Natural killer cell (primary cell): ENCODE data around the gene GRID1. TPM values are rescaled to one million over a fixed set of nuclear protein-coding genes. Genes with fewer than 3 reads are reported as not detected.

Source experiments
- ATAC-seq, 3 donors: fragments of 150-1000 bp in 2 of 3; fragments of 200-7000 bp in 1 of 3; cut with Tn5 transposase; 1 replicate in 1 of 3; 2 replicates in 2 of 3; pipeline ENCODE4 v1.10.0; 2021; ENCODE audit warnings: mild to moderate bottlenecking in 2 of 3, moderate library complexity in 2 of 3
- DNase-seq, 2 donors: peaks; one replicate each; pipeline versions ENCODE4 v3.0.0 to v3.0.0-alpha.2; 2013 to 2021; ENCODE audit warnings: mixed read lengths in 1 of 2
- H3K27ac ChIP-seq: one replicate; pipeline ENCODE4 v1.5.1; 2013; ENCODE audit warnings: mild to moderate bottlenecking, low read length
- H3K27me3 ChIP-seq: one replicate; pipeline ENCODE4 v1.6.1; 2013; ENCODE audit warnings: low read length; ENCODE audit not compliant: control insufficient read depth, insufficient read depth
- H3K36me3 ChIP-seq: one replicate; pipeline ENCODE4 v1.6.1; 2013; ENCODE audit warnings: low read length; ENCODE audit not compliant: control insufficient read depth, insufficient read depth
- H3K4me1 ChIP-seq: one replicate; pipeline ENCODE4 v1.6.1; 2013; ENCODE audit warnings: low read length; ENCODE audit not compliant: control insufficient read depth, insufficient read depth
- H3K4me3 ChIP-seq: one replicate; pipeline ENCODE4 v1.5.1; 2013; ENCODE audit warnings: low read length
- H3K9me3 ChIP-seq: one replicate; pipeline ENCODE4 v1.6.1; 2013; ENCODE audit warnings: low read length; ENCODE audit not compliant: control insufficient read depth, insufficient read depth
- H3K27ac Mint-ChIP-seq, 2 donors: one replicate each; pipeline ENCODE4 v1.8.0; 2022; ENCODE audit warnings: mild to moderate bottlenecking in 2 of 2, mixed read lengths in 2 of 2, moderate library complexity in 1 of 2
- H3K27me3 Mint-ChIP-seq, 2 donors: one replicate each; pipeline ENCODE4 v1.8.0; 2022; ENCODE audit warnings: low read depth in 2 of 2, mixed read lengths in 2 of 2
- H3K36me3 Mint-ChIP-seq: one replicate; pipeline ENCODE4 v1.8.0; 2022; ENCODE audit warnings: mixed read lengths
- H3K4me1 Mint-ChIP-seq, 2 donors: one replicate each; pipeline ENCODE4 v1.8.0; 2022; ENCODE audit warnings: mixed read lengths in 2 of 2
- H3K4me3 Mint-ChIP-seq: one replicate; pipeline ENCODE4 v1.8.0; 2022; ENCODE audit warnings: mild to moderate bottlenecking, moderate library complexity, mixed read lengths
- H3K9me3 Mint-ChIP-seq, 2 donors: one replicate each; pipeline ENCODE4 v1.8.0; 2022; ENCODE audit warnings: mixed read lengths in 2 of 2
- WGBS: methylation state at CpG from one replicate; pipeline ENCODE4 v1.1.7; 2013; ENCODE audit warnings: missing lambda C conversion rate; ENCODE audit not compliant: insufficient coverage; 5-methylcytosine and 5-hydroxymethylcytosine counted together
- intact Hi-C: fragments of 100-400 bp; cut with micrococcal nuclease; formaldehyde crosslinking; loops from one replicate; pipeline ENCODE4 v1.14.2; 2022
- total RNA-seq, 4 donors: library from RNA; stranded (reverse); fragments of 120-200 nt in 1 of 4; gene quantifications; one replicate each; pipeline versions ENCODE4 v1.2.3 to v1.2.4, GENCODE V29; 2013 to 2022
- TF ChIP-seq, protein P1 (sequence below): fragments of 200-600 bp; IDR thresholded peaks from one replicate; pipeline ENCODE4 v1.8.0; 2022; ENCODE audit warnings: antibody characterized with exemption

Gene GRID1
- total RNA-seq, 3 donors from 2014 or later (not counting 1 experiment from before 2014, with no cell fraction given): not detected

DNA sequence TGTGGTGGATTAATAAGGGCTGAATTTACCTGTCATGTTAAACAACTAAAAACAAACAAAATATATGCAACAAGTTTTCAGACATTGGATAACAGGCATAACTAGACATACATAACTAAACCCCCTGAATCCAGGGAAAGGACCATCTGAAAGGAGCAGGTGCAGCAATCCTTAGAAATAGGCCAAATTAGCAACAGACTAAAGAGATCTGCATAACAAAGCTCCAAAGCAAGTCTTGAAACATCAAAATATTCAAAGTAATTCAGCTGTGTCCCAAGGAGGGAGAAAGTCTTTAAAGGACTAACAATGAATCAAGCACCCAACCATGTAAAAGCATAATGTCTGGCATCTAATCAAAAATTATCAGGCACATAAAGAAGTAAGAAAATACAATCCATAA, 475.1 kb downstream of the GRID1 start:
- Histone ChIP-seq H3K4me3 (no peak overlapping the region), H3K27me3 (peaks cover 2% of the 10 kb centered on the region), H3K36me3 (no peaks in the 10 kb centered on the region), H3K4me1 (no peaks in the 10 kb centered on the region), H3K27ac (no peak overlapping the region), H3K9me3 (no peaks in the 10 kb centered on the region)
- H3K36me3 Mint-ChIP-seq: no peaks in the 10 kb centered on the region
- H3K27ac Mint-ChIP-seq: no peak overlapping the region
- intact Hi-C loops: no loop called here
- DNase-seq (no peak), ATAC-seq (no peak)
- H3K27me3 Mint-ChIP-seq: peaks cover 0 to 3% of the 10 kb centered on the region in 2 donors
- TF ChIP-seq, protein P1, sequence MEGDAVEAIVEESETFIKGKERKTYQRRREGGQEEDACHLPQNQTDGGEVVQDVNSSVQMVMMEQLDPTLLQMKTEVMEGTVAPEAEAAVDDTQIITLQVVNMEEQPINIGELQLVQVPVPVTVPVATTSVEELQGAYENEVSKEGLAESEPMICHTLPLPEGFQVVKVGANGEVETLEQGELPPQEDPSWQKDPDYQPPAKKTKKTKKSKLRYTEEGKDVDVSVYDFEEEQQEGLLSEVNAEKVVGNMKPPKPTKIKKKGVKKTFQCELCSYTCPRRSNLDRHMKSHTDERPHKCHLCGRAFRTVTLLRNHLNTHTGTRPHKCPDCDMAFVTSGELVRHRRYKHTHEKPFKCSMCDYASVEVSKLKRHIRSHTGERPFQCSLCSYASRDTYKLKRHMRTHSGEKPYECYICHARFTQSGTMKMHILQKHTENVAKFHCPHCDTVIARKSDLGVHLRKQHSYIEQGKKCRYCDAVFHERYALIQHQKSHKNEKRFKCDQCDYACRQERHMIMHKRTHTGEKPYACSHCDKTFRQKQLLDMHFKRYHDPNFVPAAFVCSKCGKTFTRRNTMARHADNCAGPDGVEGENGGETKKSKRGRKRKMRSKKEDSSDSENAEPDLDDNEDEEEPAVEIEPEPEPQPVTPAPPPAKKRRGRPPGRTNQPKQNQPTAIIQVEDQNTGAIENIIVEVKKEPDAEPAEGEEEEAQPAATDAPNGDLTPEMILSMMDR: no peak
- H3K9me3 Mint-ChIP-seq: peaks cover 4 to 10% of the 10 kb centered on the region in 2 donors
- H3K4me1 Mint-ChIP-seq: no peaks in the 10 kb centered on the region
- H3K4me3 Mint-ChIP-seq: no peak overlapping the region

DNA sequence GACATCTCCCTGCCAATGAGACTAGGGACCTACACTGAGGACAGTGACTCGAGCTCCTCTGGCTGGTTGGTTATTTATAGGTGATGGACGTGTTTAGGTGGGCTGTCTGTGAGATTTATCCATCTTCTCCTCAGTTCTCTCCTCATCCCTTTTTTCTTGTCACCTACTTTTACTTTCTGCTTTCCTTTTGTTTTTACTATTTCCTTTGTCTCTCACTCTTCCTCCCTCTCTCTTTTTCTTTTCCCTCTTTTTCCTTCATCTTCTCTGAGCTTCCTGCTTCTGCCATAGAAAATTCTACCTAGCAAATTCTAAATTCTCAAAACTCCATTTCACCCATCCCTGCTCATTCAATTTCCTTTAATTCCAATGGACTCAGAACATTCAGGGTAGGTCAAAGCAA, 478.0 kb downstream of the GRID1 start:
- Histone ChIP-seq H3K4me1 (no peaks in the 10 kb centered on the region), H3K9me3 (no peaks in the 10 kb centered on the region), H3K36me3 (no peaks in the 10 kb centered on the region), H3K4me3 (no peak overlapping the region), H3K27me3 (peaks cover 2% of the 10 kb centered on the region), H3K27ac (no peak overlapping the region)
- Mint-ChIP-seq H3K4me1 (no peaks in the 10 kb centered on the region), H3K9me3 (peaks cover 4 to 10% of the 10 kb centered on the region in 2 donors), H3K36me3 (no peaks in the 10 kb centered on the region), H3K27me3 (no peaks in the 10 kb centered on the region), H3K27ac (no peak overlapping the region), H3K4me3 (no peak overlapping the region)
- no peak for DNase-seq
- WGBS: no CpG with 5 or more reads among the region's 2 CpGs
- TF ChIP-seq, protein P1: no peak
- ATAC-seq: no peak
- intact Hi-C loops: no loop called here

- H3K4me3 Mint-ChIP-seq: no peak overlapping the region
- Histone ChIP-seq H3K9me3 (no peaks in the 10 kb centered on the region), H3K4me1 (no peaks in the 10 kb centered on the region), H3K4me3 (no peak overlapping the region), H3K27ac (no peak overlapping the region), H3K27me3 (peaks cover 2% of the 10 kb centered on the region), H3K36me3 (no peaks in the 10 kb centered on the region)
- TF ChIP-seq, protein P1: no peak
- H3K27me3 Mint-ChIP-seq: no peaks in the 10 kb centered on the region
- H3K27ac Mint-ChIP-seq: no peak overlapping the region
- ATAC-seq (no peak), DNase-seq (no peak)
- H3K9me3 Mint-ChIP-seq: peaks cover 6 to 13% of the 10 kb centered on the region in 2 donors
- 65% methylated on average over 3 of the region's 3 CpGs for WGBS
- H3K36me3 Mint-ChIP-seq: no peaks in the 10 kb centered on the region
- intact Hi-C loops: no loop called here
- no peaks in the 10 kb centered on the region for H3K4me1 Mint-ChIP-seq
These were observed 478.6 kb downstream of the GRID1 start for GRCh38 chr10:85888004-85888403.

DNA sequence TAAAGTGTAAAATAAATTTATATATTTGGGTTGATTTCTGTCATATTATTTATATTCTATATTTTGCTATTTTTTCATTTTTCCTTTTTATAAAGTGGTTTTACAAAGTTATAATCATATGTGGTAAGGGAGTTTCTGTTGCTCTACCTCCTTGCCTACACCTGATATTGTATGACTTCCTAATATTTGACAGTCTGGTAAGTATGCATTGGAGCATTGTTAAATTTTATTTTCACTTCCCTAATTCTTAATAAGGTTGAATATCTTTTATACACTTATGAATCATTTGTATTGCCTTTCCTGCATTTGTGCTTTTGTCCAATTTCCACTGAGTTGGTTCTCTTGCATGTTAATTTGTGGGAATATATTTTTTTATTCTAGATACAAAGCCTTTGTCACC, 492.4 kb downstream of the GRID1 start:
- Histone ChIP-seq H3K27me3 (no peaks in the 10 kb centered on the region), H3K4me3 (no peak overlapping the region), H3K36me3 (no peaks in the 10 kb centered on the region), H3K9me3 (no peaks in the 10 kb centered on the region), H3K27ac (no peak overlapping the region), H3K4me1 (no peaks in the 10 kb centered on the region)
- no peak for DNase-seq
- no peak for ATAC-seq
- no peak overlapping the region for H3K4me3 Mint-ChIP-seq
- intact Hi-C loops: no loop called here
- peaks cover 2 to 3% of the 10 kb centered on the region in 2 donors for H3K9me3 Mint-ChIP-seq
- no peaks in the 10 kb centered on the region for H3K36me3 Mint-ChIP-seq
- no peaks in the 10 kb centered on the region for H3K27me3 Mint-ChIP-seq
- TF ChIP-seq, protein P1: no peak
- no peak overlapping the region for H3K27ac Mint-ChIP-seq
- no peaks in the 10 kb centered on the region for H3K4me1 Mint-ChIP-seq
